DLD1 (cell line): ENCODE measurements around the gene OSBPL7.

Source experiments
- in situ Hi-C: cut with HindIII; loops from 2 replicates; pipeline ENCODE4 v1.10.0; 2017; ENCODE audit warnings: low sequenced_read_pairs

OSBPL7 gene

DNA sequence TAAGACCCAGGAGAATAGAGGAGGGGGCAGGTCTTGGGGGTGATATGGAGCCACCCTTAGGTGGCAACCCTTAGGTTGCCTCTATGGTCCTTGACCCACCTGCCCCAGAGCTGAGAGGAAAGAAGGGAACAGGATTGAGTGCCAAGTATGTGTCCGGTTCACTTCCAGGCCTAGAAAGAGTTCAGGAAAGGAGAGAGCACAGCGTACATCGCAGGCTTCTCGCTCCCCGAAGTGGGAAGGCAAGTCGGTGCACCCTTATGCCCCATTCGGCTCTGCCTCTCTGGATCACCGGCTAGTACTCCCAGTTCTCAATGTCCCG lies 28.7 kb upstream of the OSBPL7 start:
- in situ Hi-C loops, result loop anchor here (25.0 kb wide), 1 partner anchor 112 kb away; the partner anchor contains the start of genes CDK5RAP3 and PRR15L

DNA sequence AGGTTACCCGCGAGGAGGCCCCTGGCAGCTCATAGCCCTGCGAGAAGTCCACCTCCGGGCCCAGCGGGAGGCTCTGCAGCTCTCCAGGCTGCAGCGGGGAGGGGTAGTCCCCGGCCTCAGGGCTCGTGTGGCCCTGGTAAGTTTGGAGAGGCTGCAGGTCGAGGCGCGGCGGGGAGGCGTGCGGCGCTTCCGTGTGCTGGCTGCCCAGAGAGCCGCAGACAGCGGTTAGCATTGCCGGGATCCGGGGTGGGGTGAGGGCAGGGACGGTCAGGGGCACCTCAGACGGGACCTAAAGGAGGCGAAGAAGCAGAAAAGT lies 26.6 kb upstream of the OSBPL7 start:
- in situ Hi-C loops, result no loop called here

DNA sequence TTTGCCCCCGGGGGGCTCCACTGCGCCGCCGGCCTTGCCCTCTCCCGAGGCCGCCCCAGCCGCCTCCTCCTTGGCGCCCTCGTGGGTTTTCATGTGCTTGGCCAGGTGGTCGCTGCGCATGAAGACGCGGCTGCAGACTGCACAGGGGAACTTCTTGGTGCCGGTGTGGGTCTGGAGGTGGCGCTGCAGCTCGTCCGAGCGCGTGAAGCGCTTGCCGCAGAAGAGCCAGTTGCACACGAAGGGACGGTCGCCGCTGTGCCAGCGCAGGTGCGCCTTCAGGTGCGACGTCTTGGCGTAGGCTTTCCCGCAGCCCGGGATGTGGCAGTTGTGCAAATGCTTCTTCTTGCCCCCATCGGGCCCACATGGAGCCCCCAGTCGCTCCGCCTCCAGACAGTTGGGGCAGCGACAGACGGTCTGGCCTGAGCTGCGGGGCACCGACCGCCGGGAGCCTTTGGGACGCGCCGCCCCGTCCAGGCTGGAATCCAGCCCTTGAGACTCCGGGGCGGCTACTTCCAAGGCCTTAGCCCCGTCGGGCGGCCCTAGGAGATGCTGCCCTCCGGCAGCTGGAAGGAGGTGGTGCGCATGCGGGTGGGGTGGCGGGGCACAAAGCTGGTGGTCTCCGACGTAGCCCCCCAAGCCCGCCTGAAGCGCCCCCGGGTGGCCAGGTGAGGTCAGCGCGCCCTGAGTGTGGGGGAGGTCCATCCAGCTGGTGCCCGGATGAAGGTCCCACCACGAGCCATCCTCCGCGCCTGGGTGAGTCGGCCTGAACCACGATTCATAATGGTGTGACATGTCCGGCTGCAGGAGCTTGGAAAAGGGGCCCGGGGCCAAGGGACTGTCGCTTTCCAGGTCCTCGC lies 26.0 kb upstream of the OSBPL7 start:
- in situ Hi-C loops, result no loop called here

DNA sequence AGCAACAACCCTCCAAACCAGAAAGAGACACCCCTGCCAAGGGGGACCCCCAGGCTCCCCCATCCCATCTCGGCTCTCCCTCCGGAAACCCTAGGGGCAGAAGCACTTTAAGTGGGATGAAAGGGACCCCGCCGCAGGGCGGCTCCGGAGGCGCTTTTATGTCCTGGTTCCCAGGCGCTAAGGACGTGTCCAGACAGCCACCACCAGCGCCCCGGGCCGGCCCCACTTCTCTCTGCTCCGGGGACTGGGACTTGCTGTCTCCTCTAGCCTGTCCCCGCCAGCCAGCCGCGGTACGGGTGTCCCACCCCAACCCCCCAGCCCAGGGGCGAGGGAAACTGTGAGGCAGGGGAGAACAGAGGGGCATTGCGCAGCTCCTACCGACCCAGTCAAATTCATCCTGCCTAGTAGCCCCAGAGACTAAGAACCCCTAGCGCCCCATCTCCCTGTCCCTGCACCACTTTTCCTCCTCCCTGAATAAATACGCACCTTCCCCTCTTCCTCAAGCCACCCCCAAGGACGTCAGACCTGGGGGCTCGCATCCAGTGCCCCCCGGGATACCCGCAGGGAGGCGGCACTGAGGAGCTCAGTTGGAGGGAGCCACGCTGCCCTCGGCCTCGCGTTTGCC lies 25.2 kb upstream of the OSBPL7 start:
- in situ Hi-C loops, result no loop called here

DNA sequence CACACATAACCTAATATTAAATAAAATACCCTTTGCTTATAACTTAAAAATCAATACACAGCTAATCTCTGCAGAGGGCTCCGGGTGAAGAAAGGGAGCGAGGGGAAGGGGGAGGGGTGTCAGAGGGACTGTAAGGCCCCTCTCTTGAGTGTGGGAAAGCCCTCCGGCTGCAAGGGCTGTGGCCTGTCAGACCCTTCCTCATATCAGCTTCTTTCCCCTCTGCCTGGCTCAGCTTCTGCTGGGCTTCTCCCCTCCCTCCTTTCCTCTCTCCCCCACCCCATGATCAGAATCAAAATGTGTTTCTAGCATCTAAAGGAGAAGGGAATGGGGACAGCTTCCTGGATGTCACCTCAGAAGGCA lies 24.1 kb upstream of the OSBPL7 start:
- in situ Hi-C loops, result no loop called here

DNA sequence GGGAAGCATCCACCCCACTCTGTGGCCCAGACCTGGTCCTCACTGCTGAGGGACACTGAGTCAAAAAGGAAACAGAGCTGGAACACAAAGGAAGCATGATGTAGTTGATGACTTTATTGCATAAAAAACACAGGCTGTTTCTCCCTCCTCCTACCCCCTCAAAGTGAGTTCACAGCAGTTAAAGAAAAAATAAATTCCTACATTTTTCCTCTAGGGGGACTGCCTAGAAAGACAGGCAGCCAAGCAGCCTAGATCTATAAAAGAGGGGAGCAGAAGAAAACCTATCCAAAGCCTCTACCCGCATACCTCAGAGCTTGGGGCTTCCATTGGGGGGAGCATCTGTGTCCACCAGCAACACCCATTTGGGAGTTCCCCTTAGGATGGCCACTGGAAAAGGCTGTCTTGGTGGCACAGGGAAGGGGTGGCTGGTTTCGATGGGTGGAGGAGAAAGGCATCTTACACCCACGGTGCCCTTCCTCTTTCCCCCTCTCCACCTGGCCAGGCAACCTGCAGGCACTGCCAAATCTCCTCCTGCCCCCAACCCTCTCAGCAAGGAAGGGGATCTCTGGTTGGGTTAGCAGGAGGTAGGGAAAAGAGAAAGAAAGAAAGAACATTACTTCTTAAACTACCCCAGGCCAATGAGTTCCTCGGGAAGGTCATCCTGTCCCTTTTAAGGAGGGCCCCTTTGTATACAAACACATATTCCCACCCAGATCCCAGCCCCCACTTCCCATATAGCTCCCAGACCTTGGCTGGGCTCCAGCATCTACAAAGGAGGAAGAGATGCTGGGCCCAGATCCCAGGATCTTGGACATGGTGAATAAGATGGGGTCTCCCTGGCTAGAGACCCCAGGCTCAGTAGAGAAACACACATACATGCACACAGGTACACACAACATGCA lies 23.5 kb upstream of the OSBPL7 start:
- in situ Hi-C loops, result no loop called here

DNA sequence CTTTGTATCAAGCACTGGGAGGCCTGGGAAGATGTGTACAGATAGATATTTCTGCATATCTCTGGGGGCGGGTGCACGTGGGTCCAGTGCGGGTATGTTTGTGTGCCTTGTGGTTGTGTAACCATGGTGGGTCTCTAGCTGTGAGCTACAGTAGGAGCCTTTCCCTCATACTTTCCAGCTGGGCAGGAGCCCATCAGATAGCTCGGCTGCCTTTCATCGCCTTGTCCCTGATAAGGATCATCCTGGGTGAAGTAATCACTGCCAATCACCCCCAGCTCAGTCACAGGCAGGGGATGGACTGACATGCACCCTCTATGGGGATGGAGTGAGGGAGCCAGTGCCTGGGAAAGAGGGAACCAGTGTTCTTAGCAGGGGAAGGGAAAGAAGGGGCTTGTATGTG lies 22.6 kb upstream of the OSBPL7 start:
- in situ Hi-C loops, result no loop called here

DNA sequence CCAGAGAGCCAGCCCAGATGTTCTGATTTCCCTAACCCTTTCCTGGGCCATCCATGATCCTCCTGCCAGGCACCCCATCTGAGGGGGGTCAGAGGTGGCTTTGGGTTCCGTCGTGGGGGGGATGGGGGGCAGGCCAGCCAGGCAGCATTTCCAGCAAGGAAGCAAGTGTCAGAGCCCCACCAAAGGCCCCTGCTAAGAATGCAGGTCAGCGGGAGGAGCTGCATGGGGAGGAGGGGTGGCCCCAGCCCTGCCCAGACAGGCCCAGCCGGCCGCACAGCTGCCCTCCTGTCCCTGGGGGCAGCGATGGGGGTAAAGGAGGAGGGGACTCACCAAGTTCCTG lies 21.8 kb upstream of the OSBPL7 start:
- in situ Hi-C loops, result no loop called here

DNA sequence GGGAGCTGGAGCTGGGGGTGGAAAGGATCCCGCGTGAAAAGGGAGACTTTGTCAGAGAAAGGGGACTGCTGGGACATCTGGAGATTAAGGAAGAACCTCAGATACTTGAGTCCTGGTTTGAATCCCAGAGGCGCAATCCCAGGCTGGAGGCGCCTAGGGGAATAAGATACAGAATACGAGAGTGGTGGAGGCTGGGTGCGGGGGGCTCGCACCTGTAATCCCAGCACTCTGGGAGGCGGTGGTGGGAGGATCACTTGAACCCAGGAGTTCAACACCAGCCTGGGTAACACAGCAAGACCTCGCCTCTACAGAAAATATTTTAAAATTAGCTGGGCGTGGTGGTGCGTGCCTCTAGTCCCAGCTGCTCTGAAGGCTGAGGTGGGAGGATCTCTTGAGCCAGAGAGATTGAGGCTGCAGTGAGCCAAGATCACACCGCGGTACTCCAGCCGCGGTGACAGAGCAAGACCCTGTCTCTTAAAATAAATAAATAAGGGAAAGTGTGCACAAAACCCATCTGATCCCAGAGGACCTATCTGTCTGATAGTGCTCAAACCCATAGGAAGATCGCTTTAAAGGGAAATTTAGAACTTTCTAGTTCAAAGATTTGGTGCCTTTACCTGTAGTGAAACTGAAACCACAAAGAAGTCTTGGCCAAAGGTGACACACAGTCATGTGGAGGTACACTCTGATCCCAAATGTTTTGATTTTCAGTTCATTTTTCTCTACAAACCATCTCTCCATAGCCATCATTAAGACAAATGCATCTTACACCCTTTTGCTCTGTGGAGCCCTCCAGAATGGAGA lies 20.1 kb upstream of the OSBPL7 start:
- in situ Hi-C loops, result no loop called here

DNA sequence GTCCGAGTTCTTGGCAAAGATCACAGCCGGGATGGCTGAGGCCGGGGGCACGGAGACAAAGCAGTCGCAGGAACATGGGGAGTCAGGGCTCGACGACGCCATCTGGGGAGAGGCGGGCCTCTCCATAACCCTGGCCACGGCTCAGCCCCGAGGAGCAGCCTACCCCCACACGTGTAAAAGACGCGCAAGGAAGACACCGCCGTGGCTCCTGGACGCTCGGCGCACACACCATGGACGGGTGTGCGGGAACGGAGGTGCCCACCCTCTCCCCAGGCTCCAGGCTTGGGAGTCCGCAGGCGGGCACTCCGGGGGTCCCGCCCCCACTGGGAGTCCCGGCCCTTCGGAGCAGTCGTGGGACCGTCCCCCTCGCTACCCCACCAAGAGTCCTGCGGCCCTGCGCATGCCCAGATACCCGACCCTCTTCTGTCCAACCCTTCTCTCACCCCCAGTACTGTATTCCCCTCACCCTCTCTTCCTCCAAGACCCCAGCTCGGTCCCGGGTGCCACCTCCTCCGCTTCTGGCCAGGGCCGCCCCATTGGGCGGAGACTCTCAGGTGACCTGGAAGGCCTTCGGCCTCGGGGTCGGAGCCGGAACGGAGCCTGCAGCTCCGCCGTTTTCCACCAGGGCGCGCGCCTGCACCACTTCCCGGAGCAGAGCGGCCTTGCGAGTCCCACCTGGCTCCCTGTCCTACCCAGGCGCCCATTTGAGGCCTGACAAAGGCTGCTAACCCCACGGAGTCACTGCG lies 19.3 kb upstream of the OSBPL7 start, which contains the start of gene SCRN2:
Gene SCRN2, minus strand, starts transcription at position 532 of the 746 bp plus-strand sequence. Its CDS starts 430 bp downstream, at position 102.
- in situ Hi-C loops, result no loop called here

DNA sequence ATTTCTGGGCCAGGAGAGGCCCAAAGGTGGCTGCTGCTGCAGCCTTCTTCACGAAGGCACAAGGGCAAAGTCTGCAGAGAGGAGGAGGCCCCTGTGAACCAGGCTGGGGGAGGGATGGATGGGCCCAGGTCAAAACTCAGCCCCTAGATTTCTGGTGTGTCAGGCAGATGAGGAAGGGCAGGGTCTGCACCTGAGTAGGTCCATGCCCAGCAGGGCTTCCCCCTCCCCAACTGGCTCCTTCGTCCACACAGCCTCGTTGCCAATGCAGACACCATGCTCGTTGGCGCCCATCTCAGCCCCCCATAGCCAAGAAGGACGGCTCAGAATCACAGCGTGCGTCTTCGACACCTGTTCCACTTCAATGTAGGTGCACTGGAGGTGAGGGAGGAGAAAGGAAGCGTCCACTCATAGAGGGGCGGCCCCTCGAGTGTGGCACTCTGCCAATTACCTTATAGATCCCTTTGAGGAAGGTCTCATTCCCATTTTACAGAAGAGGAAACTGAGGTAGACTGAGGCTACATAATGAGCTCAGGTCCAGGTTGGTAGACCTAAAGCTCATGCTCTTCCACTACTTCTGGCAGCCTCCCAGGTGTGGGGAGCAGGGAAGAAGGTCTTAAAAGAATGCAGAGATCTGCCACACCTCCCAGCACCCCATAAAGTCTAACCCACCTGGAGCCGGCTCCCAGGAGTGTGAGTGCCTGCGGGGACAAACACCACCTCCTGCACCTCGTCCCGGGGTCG lies 18.6 kb upstream of the OSBPL7 start:
- in situ Hi-C loops, result no loop called here

DNA sequence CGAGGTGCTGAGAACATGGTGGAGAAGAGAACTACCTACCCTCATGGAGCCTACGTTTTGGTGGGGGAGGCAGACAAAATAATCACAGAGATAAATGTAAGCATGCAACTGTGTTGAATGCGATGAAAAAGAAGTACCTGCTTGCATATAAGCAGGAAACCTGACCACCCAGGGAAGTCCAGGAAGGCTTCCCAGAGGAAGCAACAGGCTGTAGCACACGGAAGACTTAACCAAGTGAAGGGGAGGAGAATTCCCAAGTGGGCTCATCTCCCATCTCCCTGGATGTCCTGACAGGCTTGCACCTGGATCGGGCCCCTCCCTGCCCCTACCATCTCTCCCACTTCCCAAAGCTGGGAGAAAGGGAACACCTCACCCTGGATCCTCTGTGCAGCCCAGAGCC lies 17.5 kb upstream of the OSBPL7 start:
- in situ Hi-C loops, result no loop called here

DNA sequence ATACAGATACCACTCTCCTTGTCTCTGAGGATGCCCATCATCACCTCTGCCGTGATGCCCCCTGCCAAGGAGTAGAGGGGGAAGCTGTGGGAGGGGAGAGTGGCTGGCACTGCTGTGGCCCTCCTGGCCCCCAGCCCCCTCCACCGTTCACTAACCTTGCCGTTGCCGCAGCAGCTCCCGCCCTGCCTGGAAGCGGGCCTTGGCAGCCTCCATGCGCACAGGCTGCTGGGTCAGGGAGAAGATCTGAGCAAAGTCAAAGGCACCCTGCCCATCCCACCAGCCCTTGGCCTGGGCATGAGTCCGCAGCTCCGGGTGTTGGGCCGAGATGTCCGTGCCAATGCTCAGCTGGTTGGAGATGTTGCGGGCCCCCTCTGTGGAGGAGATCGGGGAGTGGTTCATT lies 17.0 kb upstream of the OSBPL7 start:
- in situ Hi-C loops, result no loop called here

DNA sequence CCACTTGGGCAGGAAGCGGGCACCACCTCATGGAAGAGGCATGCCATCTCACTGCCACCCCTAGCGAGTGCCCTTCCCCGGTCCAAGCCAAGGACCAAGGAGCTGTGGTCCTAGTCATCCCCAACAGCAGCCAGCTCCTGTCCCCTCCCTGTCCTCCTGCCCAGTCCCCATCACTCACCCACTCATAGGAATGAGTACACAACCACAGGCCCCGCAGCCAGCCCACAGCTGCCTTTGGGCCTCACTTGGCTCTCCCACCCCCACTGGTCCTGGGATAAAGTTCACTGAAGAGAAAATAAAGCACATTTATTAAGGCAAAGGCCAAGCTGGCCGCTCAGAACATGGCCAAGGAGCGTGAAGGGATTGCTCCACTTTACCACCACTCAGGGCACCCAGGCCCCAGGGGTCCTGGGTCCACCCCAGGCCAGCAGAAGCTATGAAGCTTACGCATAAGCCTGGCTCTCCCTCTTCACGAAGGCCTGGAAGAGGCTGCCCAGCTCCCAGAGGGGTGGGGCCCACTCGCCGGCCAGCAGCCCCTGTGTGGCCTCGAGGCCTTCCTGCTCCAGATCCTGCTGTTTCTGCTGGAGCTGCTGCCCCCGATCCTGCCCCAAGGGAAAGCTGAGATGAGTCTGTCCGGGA lies 15.9 kb upstream of the OSBPL7 start:
- in situ Hi-C loops, result no loop called here

DNA sequence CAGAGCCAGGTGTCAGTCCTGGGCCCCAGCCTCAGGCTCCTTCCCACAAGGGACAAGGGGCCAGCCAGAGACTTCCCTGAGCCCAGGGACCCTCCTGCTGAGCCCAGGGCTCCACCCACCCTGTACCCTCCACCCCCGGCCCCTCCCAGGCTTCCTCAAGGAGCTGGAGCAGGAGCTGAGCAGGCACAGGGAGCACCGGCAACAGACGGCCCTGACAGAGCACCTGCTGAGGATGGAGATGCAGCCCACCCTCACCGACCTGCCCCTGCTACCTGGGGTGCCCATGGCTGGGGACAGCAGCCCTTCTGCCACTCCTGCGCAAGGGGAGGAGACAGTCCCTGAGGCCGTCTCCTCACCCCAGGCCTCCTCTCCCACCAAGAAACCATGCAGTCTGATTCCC lies 15.0 kb upstream of the OSBPL7 start:
- in situ Hi-C loops, result no loop called here

DNA sequence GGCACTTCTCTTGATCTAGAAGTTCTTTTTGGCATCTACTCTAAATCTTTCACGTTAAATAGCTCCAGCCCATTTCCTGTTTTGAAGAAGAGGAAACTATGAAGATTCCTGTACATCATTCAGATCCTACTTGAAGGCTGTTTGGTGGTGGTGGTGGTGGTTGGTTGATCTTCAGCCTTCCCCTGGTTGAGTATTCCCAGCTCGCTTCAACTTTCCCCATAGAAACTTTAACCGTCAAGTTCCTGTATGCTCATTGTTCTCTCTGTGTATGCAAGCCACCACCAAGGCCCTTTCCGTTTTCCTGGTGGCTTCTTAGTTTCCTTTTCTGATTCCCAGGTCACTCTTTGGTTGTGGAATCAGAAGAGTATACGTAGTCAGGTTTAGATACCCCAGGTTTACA lies 13.2 kb upstream of the OSBPL7 start:
- in situ Hi-C loops, result no loop called here

DNA sequence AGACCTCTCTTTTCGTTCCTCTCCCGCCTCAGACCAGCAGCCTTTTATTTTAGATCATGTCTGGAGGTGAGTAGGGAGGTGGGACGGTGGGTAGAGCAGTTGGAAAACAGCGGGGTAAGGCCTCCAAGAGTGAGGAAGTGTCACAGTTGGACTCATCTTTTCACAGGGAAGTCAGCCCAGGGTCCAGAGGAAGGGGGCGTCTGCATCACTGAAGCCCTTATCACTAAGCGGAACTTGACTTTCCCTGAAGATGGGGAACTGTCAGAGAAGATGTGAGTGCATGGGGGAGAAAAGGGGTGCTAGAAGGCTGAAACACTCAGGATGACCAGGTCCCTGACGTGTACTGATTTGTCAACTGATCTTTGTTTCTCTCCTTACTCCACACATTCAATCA lies 10.3 kb upstream of the OSBPL7 start:
- in situ Hi-C loops, result no loop called here

DNA sequence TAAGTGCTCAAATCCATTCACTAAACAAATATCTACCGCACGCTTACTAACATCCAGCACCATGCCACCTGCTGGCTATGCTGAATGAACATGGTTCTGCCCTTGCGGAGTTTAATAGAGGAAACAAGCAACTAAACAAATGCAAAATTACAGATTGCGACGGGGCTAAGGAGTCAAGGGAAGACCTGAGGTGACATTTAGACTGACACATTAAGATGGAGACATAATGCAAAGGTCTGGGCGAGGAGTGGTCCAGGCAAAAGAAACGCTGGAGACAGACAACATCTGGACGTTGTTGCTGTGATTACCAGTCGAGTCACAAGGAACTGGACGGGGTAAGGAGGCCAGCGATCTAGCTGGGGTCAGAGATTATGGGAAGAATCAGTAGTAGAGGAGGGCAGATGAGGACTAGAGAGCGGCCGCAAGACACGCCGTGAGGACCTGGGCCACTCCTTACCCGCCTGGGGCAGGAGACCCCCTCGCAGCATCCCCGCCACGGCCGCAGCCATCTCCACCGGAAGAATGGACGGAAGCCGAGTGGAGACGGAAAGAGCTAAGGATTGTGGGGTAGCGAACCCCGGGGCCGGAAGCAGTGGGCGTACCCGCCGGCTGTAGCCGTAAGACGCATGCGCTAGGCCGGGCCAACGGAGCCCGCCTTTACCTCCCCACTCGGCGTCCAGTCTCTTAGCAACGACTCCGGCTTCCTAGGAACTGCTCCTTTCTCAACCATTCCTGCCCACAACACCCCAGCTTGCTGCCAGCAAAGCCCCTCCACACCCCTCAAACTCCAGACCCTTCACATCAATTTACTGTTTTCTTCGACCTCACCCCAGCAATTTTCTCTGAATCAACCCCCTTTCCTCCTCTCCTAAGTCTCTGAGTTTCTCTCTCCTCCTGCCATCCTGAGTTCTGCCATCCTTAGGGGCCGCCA lies 9.7 kb upstream of the OSBPL7 start, which contains the start of the genes LRRC46 and MRPL10:
Gene LRRC46, plus strand, starts transcription at position 668 of the 931 bp plus-strand sequence. CDS start 320 bp downstream, outside the sequence.
Gene MRPL10, minus strand, starts transcription at position 539 of the 931 bp plus-strand sequence. Its CDS starts 30 bp downstream, at position 509.
- in situ Hi-C loops, result no loop called here
